ENCODE measurements around the gene GALP.
"Not testable (repeated sequence)": the region's sequence is repeated elsewhere in the genome, so short reads cannot be mapped to it uniquely, and the experiment has no call there.

GALP gene

DNA sequence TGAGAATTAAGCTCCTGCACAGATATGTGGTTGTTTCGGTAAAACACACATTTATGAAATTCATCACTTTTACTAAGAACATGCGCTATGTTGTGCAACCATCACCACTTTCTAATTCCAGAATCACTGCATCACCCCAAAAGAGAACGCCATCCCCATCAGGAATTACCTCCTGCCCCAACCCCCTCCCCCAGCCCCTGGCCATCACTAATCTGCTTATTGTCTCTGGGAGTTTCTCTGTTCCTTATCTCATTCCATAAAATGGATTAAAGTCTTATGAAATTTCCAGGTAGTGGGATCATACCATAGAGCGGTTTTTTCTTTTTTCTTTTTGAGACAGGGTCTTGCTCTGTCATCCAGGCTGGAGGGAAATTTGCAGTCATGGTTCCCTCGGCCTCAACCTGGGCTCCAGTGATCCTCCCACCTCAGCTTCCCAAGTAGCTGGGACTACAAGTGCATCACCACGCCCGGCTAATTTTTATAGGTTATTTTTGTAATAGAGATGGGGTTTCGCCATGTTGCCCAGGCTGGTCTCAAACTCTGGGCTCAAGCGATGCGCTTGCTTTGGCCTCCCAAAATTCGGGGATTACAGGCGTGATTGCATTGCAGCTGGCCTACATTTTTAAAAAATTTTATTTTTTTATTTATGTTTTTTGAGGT is 18.3 kb downstream of the GALP start:
- Histone ChIP-seq H3K9me3 (ENCODE audit: control insufficient read depth, low read length) (no peaks in the 10 kb centered on the region), H3K4me3 (ENCODE audit: low read depth, low read length) (no peak overlapping the region), H3K27ac (no peak overlapping the region), H3K36me3 (ENCODE audit: control insufficient read depth, insufficient read depth, low read length) (no peaks in the 10 kb centered on the region), H3K79me2 (no peaks in the 10 kb centered on the region), H3K27me3 (ENCODE audit: control insufficient read depth, insufficient read depth, low read length) (no peaks in the 10 kb centered on the region), H3K9ac (no peak overlapping the region), H3K4me1 (no peaks in the 10 kb centered on the region), H3K4me2 (ENCODE audit: low read length) (no peak overlapping the region), H2AFZ (no peak overlapping the region)
- TF ChIP-seq, protein P1, sequence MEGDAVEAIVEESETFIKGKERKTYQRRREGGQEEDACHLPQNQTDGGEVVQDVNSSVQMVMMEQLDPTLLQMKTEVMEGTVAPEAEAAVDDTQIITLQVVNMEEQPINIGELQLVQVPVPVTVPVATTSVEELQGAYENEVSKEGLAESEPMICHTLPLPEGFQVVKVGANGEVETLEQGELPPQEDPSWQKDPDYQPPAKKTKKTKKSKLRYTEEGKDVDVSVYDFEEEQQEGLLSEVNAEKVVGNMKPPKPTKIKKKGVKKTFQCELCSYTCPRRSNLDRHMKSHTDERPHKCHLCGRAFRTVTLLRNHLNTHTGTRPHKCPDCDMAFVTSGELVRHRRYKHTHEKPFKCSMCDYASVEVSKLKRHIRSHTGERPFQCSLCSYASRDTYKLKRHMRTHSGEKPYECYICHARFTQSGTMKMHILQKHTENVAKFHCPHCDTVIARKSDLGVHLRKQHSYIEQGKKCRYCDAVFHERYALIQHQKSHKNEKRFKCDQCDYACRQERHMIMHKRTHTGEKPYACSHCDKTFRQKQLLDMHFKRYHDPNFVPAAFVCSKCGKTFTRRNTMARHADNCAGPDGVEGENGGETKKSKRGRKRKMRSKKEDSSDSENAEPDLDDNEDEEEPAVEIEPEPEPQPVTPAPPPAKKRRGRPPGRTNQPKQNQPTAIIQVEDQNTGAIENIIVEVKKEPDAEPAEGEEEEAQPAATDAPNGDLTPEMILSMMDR (IDR thresholded peaks at IDR 0.05), result no peak

DNA sequence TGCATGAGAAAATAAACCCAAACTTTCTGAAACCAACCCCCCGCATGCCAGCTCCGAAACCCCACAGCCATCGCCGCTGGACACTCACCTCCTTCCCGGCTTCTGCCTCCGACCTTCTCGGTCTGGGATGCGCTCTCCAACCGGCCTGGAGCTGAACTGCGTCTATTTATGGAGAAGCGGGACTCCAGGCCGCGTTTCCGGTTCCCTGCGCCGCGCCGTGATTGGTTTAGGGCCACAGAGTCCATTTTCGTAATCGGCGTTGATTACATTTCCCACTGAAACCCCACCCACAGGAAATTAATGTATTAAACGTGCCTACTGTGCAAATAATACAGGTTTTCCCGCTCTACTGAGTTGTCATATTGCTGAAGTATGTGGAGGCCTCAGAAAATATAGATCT is 21.8 kb downstream of the GALP start, which contains the start of gene ZSCAN5B:
Gene ZSCAN5B (minus strand): TSS at position 138 of the 400 bp plus-strand sequence. CDS start 4,731 bp downstream, outside the sequence.
- H3K79me2 ChIP-seq; H3K27ac ChIP-seq; H3K4me1 ChIP-seq; H3K9me3 ChIP-seq (ENCODE audit: control insufficient read depth, low read length); H2AFZ ChIP-seq; H3K9ac ChIP-seq; H3K4me2 ChIP-seq (ENCODE audit: low read length); H3K27me3 ChIP-seq (ENCODE audit: control insufficient read depth, insufficient read depth, low read length); H3K4me3 ChIP-seq (ENCODE audit: low read depth, low read length); H3K36me3 ChIP-seq (ENCODE audit: control insufficient read depth, insufficient read depth, low read length): not testable (repeated sequence)

DNA sequence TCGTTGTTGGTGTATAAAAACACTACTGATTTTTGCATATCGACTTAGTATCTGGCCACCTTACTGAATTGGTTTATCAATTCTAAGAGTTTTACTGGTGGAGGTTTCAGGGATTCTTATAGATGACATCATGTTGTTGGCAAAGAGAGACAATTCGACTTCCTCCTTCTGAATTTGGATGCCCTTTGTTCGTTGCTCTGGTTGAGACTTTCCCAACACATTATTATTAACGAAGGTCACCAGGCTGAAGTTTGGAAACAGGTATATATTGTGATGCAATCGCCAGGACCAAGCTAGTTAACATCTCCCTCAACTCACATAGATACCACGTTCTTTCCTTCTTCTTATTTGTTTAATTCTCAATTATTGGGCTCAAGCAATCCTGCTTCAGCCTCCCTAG is 23.9 kb downstream of the GALP start:
- no peaks in the 10 kb centered on the region for H3K9me3 ChIP-seq (ENCODE audit: control insufficient read depth, low read length)
- TF ChIP-seq, protein P1 (IDR thresholded peaks at IDR 0.05), result no peak
- H3K79me2 ChIP-seq, result no peaks in the 10 kb centered on the region
- no peak overlapping the region for H3K4me2 ChIP-seq (ENCODE audit: low read length)
- H3K27ac ChIP-seq, result no peak overlapping the region
- no peaks in the 10 kb centered on the region for H3K27me3 ChIP-seq (ENCODE audit: control insufficient read depth, insufficient read depth, low read length)
- no peaks in the 10 kb centered on the region for H3K36me3 ChIP-seq (ENCODE audit: control insufficient read depth, insufficient read depth, low read length)
- no peak overlapping the region for H2AFZ ChIP-seq
- no peaks in the 10 kb centered on the region for H3K4me1 ChIP-seq
- no peak overlapping the region for H3K4me3 ChIP-seq (ENCODE audit: low read depth, low read length)
- no peak overlapping the region for H3K9ac ChIP-seq

DNA sequence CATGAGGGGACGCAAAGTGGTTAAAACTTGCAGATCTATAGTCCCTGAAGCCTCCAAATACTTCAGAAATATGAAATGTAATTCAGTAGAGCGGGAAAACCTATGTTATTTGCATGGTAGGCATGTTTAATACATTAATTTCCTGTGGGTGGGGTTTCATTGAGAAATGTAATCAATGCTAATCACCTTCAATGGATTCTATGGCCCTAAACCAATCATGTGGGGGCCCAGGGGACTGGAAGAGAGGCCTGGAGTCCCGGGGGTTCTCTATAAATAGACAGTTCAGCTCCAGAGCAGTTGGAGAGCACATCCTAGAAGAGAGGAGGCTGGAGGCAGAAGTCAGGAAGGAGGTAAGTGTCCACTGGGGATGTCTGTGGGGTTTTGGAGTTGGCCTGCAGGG is 26.2 kb downstream of the GALP start, which contains the start of gene ZSCAN5C:
Gene ZSCAN5C (plus strand): TSS at position 301 of the 400 bp plus-strand sequence. CDS start 3,641 bp downstream, outside the sequence.
- Histone ChIP-seq H3K27me3 (ENCODE audit: control insufficient read depth, insufficient read depth, low read length) (no peaks in the 10 kb centered on the region), H3K79me2 (no peaks in the 10 kb centered on the region)

DNA sequence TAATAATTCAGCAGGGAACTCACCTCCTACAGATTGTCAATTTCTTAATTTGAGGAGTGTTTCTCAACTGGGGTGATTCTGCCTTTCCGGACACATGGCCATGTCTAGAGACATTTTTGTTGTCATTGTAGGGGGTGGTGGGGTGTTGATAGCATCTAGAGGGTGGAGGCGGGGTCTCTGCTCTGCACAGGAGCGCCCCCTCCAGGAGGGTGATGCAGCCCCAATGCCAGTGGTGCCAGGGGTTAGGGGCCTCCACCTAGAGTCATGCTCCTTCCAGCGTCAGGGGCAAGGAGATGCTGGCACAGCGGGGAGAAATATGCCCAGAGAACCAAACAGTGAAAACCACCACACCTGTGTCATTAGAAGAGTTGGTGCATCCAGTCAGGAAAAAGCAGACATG is 31.8 kb downstream of the GALP start:
- not testable (repeated sequence) for H3K4me2 ChIP-seq (ENCODE audit: low read length); H2AFZ ChIP-seq; H3K36me3 ChIP-seq (ENCODE audit: control insufficient read depth, insufficient read depth, low read length); H3K9ac ChIP-seq; H3K27ac ChIP-seq; H3K4me3 ChIP-seq (ENCODE audit: low read depth, low read length); H3K27me3 ChIP-seq (ENCODE audit: control insufficient read depth, insufficient read depth, low read length); H3K79me2 ChIP-seq; H3K4me1 ChIP-seq; H3K9me3 ChIP-seq (ENCODE audit: control insufficient read depth, low read length)

More for the DNA sequence above, 26.2 kb downstream of the GALP start, which contains the start of gene ZSCAN5C:
- no peak within 1 kb of the TSS for H3K27ac ChIP-seq
- H3K4me2 ChIP-seq (ENCODE audit: low read length), result no peak within 1 kb of the TSS
- no peak within 1 kb of the TSS for H2AFZ ChIP-seq
- H3K36me3 ChIP-seq (ENCODE audit: control insufficient read depth, insufficient read depth, low read length), result no peaks in the 10 kb centered on the region
- no peaks in the 10 kb centered on the region for H3K9me3 ChIP-seq (ENCODE audit: control insufficient read depth, low read length)
- H3K9ac ChIP-seq, result no peak within 1 kb of the TSS
- TF ChIP-seq, protein P1 (IDR thresholded peaks at IDR 0.05), result no peak
- H3K4me3 ChIP-seq (ENCODE audit: low read depth, low read length), result no peak within 1 kb of the TSS
- no peaks in the 10 kb centered on the region for H3K4me1 ChIP-seq

DNA sequence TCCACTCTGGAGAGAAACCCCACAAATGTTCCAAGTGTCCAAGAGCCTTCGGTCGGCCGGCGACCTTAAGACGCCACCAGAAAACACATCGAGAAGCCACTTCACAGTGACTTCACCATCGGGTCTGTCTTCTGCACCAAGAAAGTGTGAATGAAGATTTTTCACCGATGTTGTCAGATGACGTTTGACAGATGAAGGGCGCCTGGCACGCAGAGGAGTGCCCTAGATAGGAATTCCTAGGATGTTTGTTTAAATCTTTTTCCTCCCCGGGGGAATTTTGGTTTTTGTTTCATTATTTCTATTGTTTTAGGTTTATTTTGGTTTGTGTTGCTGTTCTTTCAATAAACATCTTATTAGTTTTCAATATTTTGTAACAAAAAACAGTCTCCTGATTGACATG is 33.3 kb downstream of the GALP start:
- TF ChIP-seq, protein P1 (IDR thresholded peaks at IDR 0.05), result no peak
- no peaks in the 10 kb centered on the region for H3K36me3 ChIP-seq (ENCODE audit: control insufficient read depth, insufficient read depth, low read length)
- no peaks in the 10 kb centered on the region for H3K4me1 ChIP-seq
- no peak overlapping the region for H3K9ac ChIP-seq
- no peak overlapping the region for H3K27ac ChIP-seq
- no peak overlapping the region for H2AFZ ChIP-seq
- H3K79me2 ChIP-seq, result no peaks in the 10 kb centered on the region
- H3K27me3 ChIP-seq (ENCODE audit: control insufficient read depth, insufficient read depth, low read length), result no peaks in the 10 kb centered on the region
- no peak overlapping the region for H3K4me2 ChIP-seq (ENCODE audit: low read length)
- H3K9me3 ChIP-seq (ENCODE audit: control insufficient read depth, low read length), result no peaks in the 10 kb centered on the region
- H3K4me3 ChIP-seq (ENCODE audit: low read depth, low read length), result no peak overlapping the region

DNA sequence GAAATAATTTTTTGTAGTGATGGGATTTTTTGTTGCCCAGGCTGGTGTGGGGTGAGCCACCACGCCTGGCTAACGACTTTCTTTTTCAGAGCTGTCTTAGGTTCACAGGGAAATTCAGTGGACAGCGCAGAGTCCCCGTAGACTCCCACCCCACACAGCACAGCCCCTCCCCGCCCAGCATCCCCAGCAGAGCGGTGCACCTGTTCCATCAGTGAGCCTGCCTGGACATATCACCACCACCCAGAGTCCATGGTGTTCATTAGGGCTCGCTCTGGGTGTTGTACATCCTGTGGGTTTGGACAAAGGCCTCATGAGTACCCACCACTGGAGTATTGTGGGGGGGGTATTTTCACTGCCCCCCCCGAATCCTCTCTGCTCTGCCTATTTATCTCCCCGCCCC is 34.2 kb downstream of the GALP start:
- not testable (repeated sequence) for H3K4me3 ChIP-seq (ENCODE audit: low read depth, low read length); H3K9ac ChIP-seq; H3K27me3 ChIP-seq (ENCODE audit: control insufficient read depth, insufficient read depth, low read length); H3K9me3 ChIP-seq (ENCODE audit: control insufficient read depth, low read length); H3K36me3 ChIP-seq (ENCODE audit: control insufficient read depth, insufficient read depth, low read length); H3K27ac ChIP-seq; H3K4me1 ChIP-seq; H3K4me2 ChIP-seq (ENCODE audit: low read length); H2AFZ ChIP-seq; H3K79me2 ChIP-seq

Measured in parathyroid adenoma (tissue), 2 donors.